IMR-90 (cell line): ENCODE measurements around the gene PRR22. TPM values are rescaled to one million over a fixed set of nuclear protein-coding genes. Genes with fewer than 3 reads are reported as not detected.

ENCODE experiments used
- ATAC-seq: fragments of 200-7000 bp; cut with Tn5 transposase; 2 replicates; pipeline ENCODE4 v1.9.1; 2020; ENCODE audit warnings: low read depth, mild to moderate bottlenecking, moderate library complexity
- BruUV-seq: library from RNA; stranded (reverse); fragments of 400-500 nt; replicated peaks from 2 replicates; lab custom pipeline; 2021; lab: Mats Ljungman, UMichigan
- CTCF ChIA-PET: fragments of 300-600 bp; formaldehyde crosslinking; extraction: SDS; loops from one replicate; lab custom pipeline; 2021; ENCODE audit warnings: antibody characterized with exemption; lab: Yijun Ruan, JAX
- POLR2A ChIA-PET: fragments of 300-600 bp; sonication (Branson Sonifier 250); formaldehyde crosslinking; loops from one replicate; lab custom pipeline; 2022; ENCODE audit warnings: antibody characterized with exemption; ENCODE audit not compliant: unreplicated experiment; lab: Charles Lee
- DNase-seq: peaks from one replicate; pipeline ENCODE4 v3.0.0; 2013
- H2AFZ ChIP-seq: replicated peaks from 2 replicates; pipeline ENCODE3; 2013; ENCODE audit warnings: low read length, mild to moderate bottlenecking; ENCODE audit not compliant: poor library complexity
- H2AK5ac ChIP-seq: 2 replicates; pipeline ENCODE4 v1.6.1; 2013; ENCODE audit warnings: low read depth, low read length, inconsistent platforms
- H2AK9ac ChIP-seq: replicated peaks from 2 replicates; pipeline ENCODE3; 2013; ENCODE audit warnings: mild to moderate bottlenecking, low read depth, low read length, moderate library complexity; ENCODE audit not compliant: poor library complexity
- H2BK120ac ChIP-seq: 2 replicates; pipeline ENCODE4 v1.6.1; 2013; ENCODE audit warnings: low read depth, low read length, inconsistent platforms
- H2BK15ac ChIP-seq: 3 replicates; pipeline ENCODE4 v1.6.1; 2013; ENCODE audit warnings: low read depth, low read length, inconsistent platforms
- H2BK20ac ChIP-seq: 2 replicates; pipeline ENCODE4 v1.6.1; 2013; ENCODE audit warnings: low read depth, mild to moderate bottlenecking, inconsistent platforms, low read length, moderate library complexity
- H2BK5ac ChIP-seq: 2 replicates; pipeline ENCODE4 v1.6.1; 2013; ENCODE audit warnings: mild to moderate bottlenecking, low read depth, low read length, inconsistent platforms; ENCODE audit not compliant: poor library complexity, severe bottlenecking
- H3K14ac ChIP-seq: replicated peaks from 2 replicates; pipeline ENCODE4 v1.6.1; 2013; ENCODE audit warnings: low read depth, low read length, inconsistent platforms
- H3K18ac ChIP-seq: 2 replicates; pipeline ENCODE4 v1.6.1; 2013; ENCODE audit warnings: low read depth, low read length, control low read depth
- H3K23ac ChIP-seq: 2 replicates; pipeline ENCODE4 v1.6.1; 2013; ENCODE audit warnings: low read depth, low read length, inconsistent platforms
- H3K27ac ChIP-seq: 2 replicates; pipeline ENCODE4 v1.5.1; 2013; ENCODE audit warnings: mild to moderate bottlenecking, control low read depth, low read length; ENCODE audit not compliant: insufficient read depth
- H3K27me3 ChIP-seq: 2 replicates; pipeline ENCODE4 v1.6.1; 2013; ENCODE audit warnings: low read length; ENCODE audit not compliant: control insufficient read depth, insufficient read depth
- H3K36me3 ChIP-seq: 2 replicates; pipeline ENCODE4 v1.6.1; 2013; ENCODE audit warnings: low read length, mixed read lengths; ENCODE audit not compliant: control insufficient read depth, insufficient read depth
- H3K4ac ChIP-seq: 2 replicates; pipeline ENCODE4 v1.6.1; 2013; ENCODE audit warnings: low read depth, low read length, inconsistent platforms
- H3K4me1 ChIP-seq: 2 replicates; pipeline ENCODE4 v1.6.1; 2013; ENCODE audit warnings: low read length, mixed read lengths; ENCODE audit not compliant: control insufficient read depth, insufficient read depth
- H3K4me2 ChIP-seq: 2 replicates; pipeline ENCODE4 v1.6.1; 2013; ENCODE audit warnings: low read depth, mild to moderate bottlenecking, control low read depth, low read length, moderate library complexity
- H3K4me3 ChIP-seq: 2 replicates; pipeline ENCODE4 v1.5.1; 2013; ENCODE audit warnings: low read depth, mild to moderate bottlenecking, control low read depth, low read length, moderate library complexity; ENCODE audit not compliant: insufficient read depth
- H3K56ac ChIP-seq: 2 replicates; pipeline ENCODE4 v1.6.1; 2013; ENCODE audit warnings: low read length, inconsistent platforms; ENCODE audit not compliant: insufficient read depth; ENCODE audit errors: extremely low read depth
- H3K79me1 ChIP-seq, 2 experiments: 2 replicates each; pipeline ENCODE4 v1.6.1; 2013; ENCODE audit warnings: low read length in 2 of 2, inconsistent platforms in 1 of 2, low read depth in 1 of 2
- H3K9ac ChIP-seq: 2 replicates; pipeline ENCODE4 v1.6.1; 2013; ENCODE audit warnings: low read depth, low read length, control low read depth
- H3K9me1 ChIP-seq: 2 replicates; pipeline ENCODE4 v1.6.1; 2013; ENCODE audit warnings: low read length, inconsistent platforms; ENCODE audit not compliant: insufficient read depth
- H3K9me3 ChIP-seq: 2 replicates; pipeline ENCODE4 v1.6.1; 2013; ENCODE audit warnings: low read length; ENCODE audit not compliant: control insufficient read depth, insufficient read depth
- H4K20me1 ChIP-seq: 2 replicates; pipeline ENCODE4 v1.6.1; 2013; ENCODE audit warnings: low read length, inconsistent platforms; ENCODE audit not compliant: insufficient read depth
- H4K5ac ChIP-seq: 2 replicates; pipeline ENCODE4 v1.6.1; 2013; ENCODE audit warnings: mild to moderate bottlenecking, low read depth, low read length, control low read depth
- H4K8ac ChIP-seq, 2 experiments: 2 replicates each; pipeline ENCODE4 v1.6.1; 2013; ENCODE audit warnings: low read depth in 2 of 2, low read length in 2 of 2, control low read depth in 1 of 2, inconsistent platforms in 1 of 2
- H4K91ac ChIP-seq: 2 replicates; pipeline ENCODE4 v1.6.1; 2013; ENCODE audit warnings: low read depth, low read length, inconsistent platforms; ENCODE audit not compliant: insufficient read depth
- CEBPB ChIP-seq: IDR thresholded peaks from 2 replicates; pipeline ENCODE4 v1.6.1; 2012; ENCODE audit warnings: low read depth, low read length, improper control_type of control experiment
- CHD1 ChIP-seq: IDR thresholded peaks from 2 replicates; pipeline ENCODE4 v1.6.1; 2012; ENCODE audit warnings: low read depth, low read length, improper control_type of control experiment
- CTCF ChIP-seq: conservative IDR thresholded peaks from 2 replicates; pipeline ENCODE4 v1.5.1; 2012; ENCODE audit warnings: mild to moderate bottlenecking, low read depth, low read length, improper control_type of control experiment
- ELK1 ChIP-seq: fragments of 150-350 bp; IDR thresholded peaks from 2 replicates; pipeline ENCODE4 v1.6.1; 2016; ENCODE audit warnings: low read depth, mild to moderate bottlenecking, low read length, moderate library complexity, borderline replicate concordance
- FOS ChIP-seq: fragments of 150-350 bp; IDR thresholded peaks from 2 replicates; pipeline ENCODE4 v1.6.1; 2016; ENCODE audit warnings: low read depth, low read length
- MAFK ChIP-seq: IDR thresholded peaks from 2 replicates; pipeline ENCODE4 v1.6.1; 2012; ENCODE audit warnings: low read depth, low read length, improper control_type of control experiment
- MAZ ChIP-seq: IDR thresholded peaks from 2 replicates; pipeline ENCODE4 v1.6.1; 2012; ENCODE audit warnings: low read depth, mild to moderate bottlenecking, low read length, improper control_type of control experiment, moderate library complexity, borderline replicate concordance
- MXI1 ChIP-seq: IDR thresholded peaks from 2 replicates; pipeline ENCODE4 v1.6.1; 2012; ENCODE audit warnings: low read depth, mild to moderate bottlenecking, low read length, moderate library complexity, borderline replicate concordance
- POLR2A ChIP-seq: IDR thresholded peaks from 2 replicates; pipeline ENCODE4 v1.6.1; 2012; ENCODE audit warnings: mild to moderate bottlenecking, low read depth, low read length
- RAD21 ChIP-seq: IDR thresholded peaks from 2 replicates; pipeline ENCODE4 v1.6.1; 2012; ENCODE audit warnings: low read length, improper control_type of control experiment
- RCOR1 ChIP-seq: IDR thresholded peaks from 2 replicates; pipeline ENCODE4 v1.6.1; 2012; ENCODE audit warnings: mild to moderate bottlenecking, low read length, improper control_type of control experiment; ENCODE audit not compliant: insufficient replicate concordance
- RFX5 ChIP-seq: IDR thresholded peaks from 2 replicates; pipeline ENCODE4 v1.8.0; 2012; ENCODE audit warnings: low read depth, mild to moderate bottlenecking, low read length, moderate library complexity
- SMC3 ChIP-seq: fragments of 150-350 bp; IDR thresholded peaks from 2 replicates; pipeline ENCODE4 v1.6.1; 2016; ENCODE audit warnings: low read depth, mild to moderate bottlenecking, antibody characterized with exemption, low read length, moderate library complexity
- USF2 ChIP-seq: fragments of 150-350 bp; IDR thresholded peaks from 2 replicates; pipeline ENCODE4 v1.6.1; 2017; ENCODE audit warnings: mild to moderate bottlenecking, antibody characterized with exemption, low read length, low read depth
- WGBS, 2 experiments: methylation state at CpG; one replicate each; pipeline versions ENCODE4 v1.1.5 to v1.1.7; 2013; ENCODE audit warnings: missing lambda C conversion rate in 2 of 2; ENCODE audit not compliant: insufficient read length in 1 of 2; ENCODE audit errors: extremely low coverage in 2 of 2; 5-methylcytosine and 5-hydroxymethylcytosine counted together
- dilution Hi-C: fragments of 300-500 bp; cut with HindIII; formaldehyde crosslinking; loops from one replicate; pipeline ENCODE4 v1.14.3; 2018; ENCODE audit warnings: low sequenced_read_pairs; ENCODE audit not compliant: unreplicated experiment
- in situ Hi-C: fragments of 300-500 bp; cut with MboI; formaldehyde crosslinking; loops from 3 replicates; pipeline ENCODE4 v1.14.3; 2019; ENCODE audit warnings: low sequenced_read_pairs, inconsistent platforms, mixed read lengths
- intact Hi-C: fragments of 100-400 bp; cut with micrococcal nuclease; formaldehyde crosslinking; loops from 2 replicates; pipeline ENCODE4 v1.10.0; 2022
- polyA plus RNA-seq, 3 experiments: library from polyadenylated mRNA; depleted of rRNA; stranded (reverse); fragments of >200 nt; gene quantifications; 2 replicates each; pipeline ENCODE4 v1.2.3, GENCODE V29; 2012; ENCODE audit warnings: low replicate concordance in 1 of 3
- total RNA-seq: library from RNA; depleted of rRNA; stranded (reverse); fragments of >200 nt; gene quantifications from 2 replicates; pipeline ENCODE4 v1.2.3, GENCODE V29; 2012

The PRR22 gene
- total and polyA plus RNA-seq, 2 of the 4 experiments (the other 2 are of a cell fraction), result 0.92 TPM; not detected in 1

DNA sequence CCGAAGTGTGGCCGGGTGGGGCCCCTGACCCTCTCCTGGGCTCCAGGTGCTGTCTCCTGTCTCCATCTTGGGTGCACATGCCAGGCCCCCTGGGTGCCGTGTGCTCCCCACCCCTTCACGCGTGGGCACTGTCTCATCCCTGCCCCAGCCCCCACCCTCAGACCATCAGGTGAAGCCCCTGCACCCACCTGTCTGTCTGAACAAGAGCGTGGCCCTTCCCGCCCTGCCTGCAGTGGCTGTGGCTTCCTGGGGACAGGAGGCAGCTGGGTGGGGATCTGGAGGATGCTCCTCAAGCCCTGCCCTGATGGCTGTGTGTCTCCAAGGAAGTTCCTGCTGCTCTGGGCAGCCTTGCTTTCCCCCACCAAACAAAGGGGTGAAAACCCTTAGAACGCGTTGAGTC is 2.2 kb downstream of the PRR22 start:
- intact Hi-C loops, result no loop called here
- ChIA-PET POLR2A (no interaction called here), CTCF (no interaction called here)
- H3K9me3 ChIP-seq, result no peaks in the 10 kb centered on the region
- no peak overlapping the region for H2BK5ac ChIP-seq
- no peaks in the 10 kb centered on the region for H3K9me1 ChIP-seq
- H2AK5ac ChIP-seq, result no peak overlapping the region
- no peak overlapping the region for H2AK9ac ChIP-seq
- peaks cover 26% of the 10 kb centered on the region for H3K36me3 ChIP-seq
- 92% methylated on average over 2 of the region's 9 CpGs; no CpG with 5 or more reads in 1 of the 2 experiments for WGBS, 2 experiments
- TF ChIP-seq ELK1, result no peak
- no peak for TF ChIP-seq USF2
- no peak for TF ChIP-seq RAD21
- TF ChIP-seq MAZ, result no peak
- TF ChIP-seq RFX5, result no peak
- no peak for TF ChIP-seq POLR2A
- TF ChIP-seq FOS, result no peak
- no peak for TF ChIP-seq CTCF
- TF ChIP-seq CEBPB, result no peak
- no peak for TF ChIP-seq CHD1
- no peak for TF ChIP-seq RCOR1
- TF ChIP-seq SMC3, result no peak
- TF ChIP-seq MXI1, result no peak
- TF ChIP-seq MAFK, result no peak
- no peak overlapping the region for H3K23ac ChIP-seq
- no peaks in the 10 kb centered on the region for H4K20me1 ChIP-seq
- H3K56ac ChIP-seq, result no peak overlapping the region
- DNase-seq (no peak), ATAC-seq (no peak)
- H4K5ac ChIP-seq, result no peak overlapping the region
- no peak overlapping the region for H2BK15ac ChIP-seq
- dilution Hi-C loops, result no loop called here
- no peaks in the 10 kb centered on the region for H3K27me3 ChIP-seq
- H3K18ac ChIP-seq, result no peak overlapping the region
- H3K4me2 ChIP-seq, result no peak overlapping the region
- H3K4me1 ChIP-seq, result no peaks in the 10 kb centered on the region
- no peak overlapping the region for H4K8ac ChIP-seq
- no peak overlapping the region for H3K9ac ChIP-seq
- H3K4ac ChIP-seq, result no peak overlapping the region
- H2BK20ac ChIP-seq, result no peak overlapping the region
- no peak overlapping the region for H4K91ac ChIP-seq
- no peak overlapping the region for H2AFZ ChIP-seq
- in situ Hi-C loops, result no loop called here
- BruUV-seq, result no TSS peak
- H3K14ac ChIP-seq, result no peak overlapping the region
- H3K27ac ChIP-seq, result no peak overlapping the region
- no peak overlapping the region for H2BK120ac ChIP-seq
- no peak overlapping the region for H3K4me3 ChIP-seq
- no peaks in the 10 kb centered on the region for H3K79me1 ChIP-seq
